Measurements from ENCODE around the gene CREG2. TPM values are rescaled to one million over a fixed set of nuclear protein-coding genes. Genes with fewer than 3 reads are reported as not detected.
"Not testable (repeated sequence)": the region's sequence is repeated elsewhere in the genome, so short reads cannot be mapped to it uniquely, and the experiment has no call there.

The CREG2 gene
- total RNA-seq, 1 experiment from 2014 or later, result not detected

DNA sequence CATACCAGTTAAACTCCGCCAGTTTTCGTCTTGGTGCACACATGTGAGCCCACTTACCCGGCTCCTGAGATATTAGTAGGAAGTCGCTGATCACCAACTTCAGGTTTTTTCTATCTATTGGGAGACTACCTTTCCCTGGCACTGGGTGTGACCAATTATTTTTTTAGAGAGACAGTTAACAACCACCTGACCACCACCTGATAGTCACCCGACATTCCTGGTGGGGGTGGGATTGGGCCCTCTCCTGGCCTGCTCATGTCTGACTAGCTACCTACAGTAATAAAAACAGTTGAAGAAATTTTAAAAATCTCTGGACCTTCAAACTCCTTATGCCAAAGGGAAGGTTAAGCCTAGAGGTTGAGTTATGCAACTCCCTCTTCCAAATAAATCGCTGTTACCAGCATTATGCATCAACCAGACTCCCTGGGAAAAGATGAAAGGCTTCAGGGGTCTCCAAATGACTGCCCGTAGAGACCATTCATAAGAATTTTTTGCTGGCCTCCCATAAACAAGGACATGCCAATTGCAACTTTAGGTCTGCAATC lies 27.8 kb downstream of the CREG2 start:
- no peak for DNase-seq (ENCODE audit: low read depth, low spot score)
- in situ Hi-C loops (cut with HindIII; ENCODE audit: low pct_unique_long_range_greater_than_20kb, low sequenced_read_pairs), result no loop called here

DNA sequence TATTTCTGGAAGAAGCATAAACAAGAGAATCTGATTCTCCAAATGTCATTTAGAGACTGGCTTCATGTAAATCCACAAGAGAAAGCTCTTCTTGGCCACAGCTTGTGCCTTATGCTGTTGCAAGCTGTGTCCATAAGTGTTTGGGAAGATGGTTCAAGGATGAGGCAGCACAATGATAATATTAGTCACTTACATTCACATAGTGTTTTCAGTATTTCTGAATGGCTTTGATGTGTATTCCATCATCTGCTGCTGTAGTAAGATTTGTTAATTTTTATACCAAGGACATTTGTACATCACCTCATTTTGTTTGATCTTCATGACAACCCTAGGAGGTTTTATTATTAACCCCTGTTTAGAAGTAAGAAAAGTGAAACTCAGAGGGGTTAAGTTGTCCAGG lies 29.9 kb downstream of the CREG2 start:
- in situ Hi-C loops (cut with HindIII; ENCODE audit: low pct_unique_long_range_greater_than_20kb, low sequenced_read_pairs), result no loop called here
- no peak for DNase-seq (ENCODE audit: low read depth, low spot score)

DNA sequence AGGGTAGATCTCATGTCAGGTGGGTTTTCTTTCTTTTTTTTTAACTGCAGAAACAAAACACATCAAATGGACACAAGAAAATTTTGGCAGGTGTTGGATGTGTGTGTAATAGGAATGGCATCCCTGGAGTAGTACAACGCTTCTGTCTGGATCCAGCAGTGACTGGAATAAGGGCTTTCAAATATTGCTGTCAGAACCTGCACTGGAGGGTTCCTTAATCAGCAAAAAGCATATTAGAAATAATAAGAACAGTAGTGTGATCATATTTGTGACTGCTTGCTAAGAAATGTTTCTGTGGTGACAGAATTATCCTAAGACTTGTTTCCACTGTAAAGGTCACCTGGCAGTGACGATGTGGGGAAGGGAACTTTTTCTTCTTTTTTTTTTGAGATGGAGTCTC lies 30.8 kb downstream of the CREG2 start:
- no peak for DNase-seq (ENCODE audit: low read depth, low spot score)
- in situ Hi-C loops (cut with HindIII; ENCODE audit: low pct_unique_long_range_greater_than_20kb, low sequenced_read_pairs), result no loop called here

DNA sequence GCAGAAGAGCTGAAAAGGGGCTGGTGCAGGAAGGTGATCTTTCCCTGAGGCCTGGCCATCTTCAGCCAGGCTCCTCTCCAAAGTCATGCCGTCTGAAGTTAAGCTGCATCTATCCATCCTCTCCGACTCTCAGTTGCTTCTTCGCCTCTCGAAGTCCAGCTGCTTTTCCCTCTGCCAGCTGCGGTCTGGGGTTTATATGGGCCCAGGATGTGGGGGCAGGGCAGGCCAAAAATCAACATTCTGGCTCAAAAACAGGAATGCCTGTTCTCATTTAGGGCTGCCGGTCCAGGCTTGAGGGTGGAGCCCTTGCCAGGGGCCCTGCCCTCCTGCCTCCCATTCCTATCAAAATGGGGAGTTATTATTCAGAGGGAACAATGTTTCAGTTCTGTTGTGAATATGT lies 31.2 kb downstream of the CREG2 start:
- in situ Hi-C loops (cut with HindIII; ENCODE audit: low pct_unique_long_range_greater_than_20kb, low sequenced_read_pairs), result no loop called here
- DNase-seq (ENCODE audit: low read depth, low spot score), result no peak

DNA sequence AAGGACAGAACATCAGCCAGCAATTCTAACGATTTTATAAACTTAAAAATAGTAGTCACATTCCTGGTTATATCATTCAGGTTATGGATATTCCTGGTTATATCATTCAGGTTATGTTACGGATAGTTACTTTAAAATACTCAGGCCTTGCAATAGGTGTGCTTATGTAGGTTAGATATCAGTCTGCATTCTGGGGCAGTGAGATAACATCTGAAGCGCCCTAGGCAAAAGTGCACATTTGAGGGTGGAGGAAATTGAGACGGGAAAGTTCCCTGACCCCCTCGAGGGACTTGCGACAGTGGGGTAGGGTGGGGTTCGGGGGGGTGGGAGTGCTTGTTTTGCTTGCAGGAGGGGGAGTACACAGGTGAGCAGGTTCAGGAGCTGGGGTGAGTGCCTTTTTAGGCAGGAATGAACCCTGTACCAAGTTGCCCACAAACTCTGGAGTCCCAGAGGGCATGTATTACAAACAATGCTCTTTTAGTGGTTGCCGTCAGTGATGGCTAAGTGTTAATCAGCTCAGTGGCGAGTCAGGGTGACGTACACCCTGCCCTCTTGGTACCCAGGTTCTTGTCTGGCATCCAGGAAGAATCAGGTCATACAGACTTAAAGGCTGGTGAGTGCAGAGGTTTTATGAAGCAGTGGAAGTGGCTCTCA lies 31.8 kb downstream of the CREG2 start:
- DNase-seq (ENCODE audit: low read depth, low spot score), result no peak
- in situ Hi-C loops (cut with HindIII; ENCODE audit: low pct_unique_long_range_greater_than_20kb, low sequenced_read_pairs), result no loop called here

DNA sequence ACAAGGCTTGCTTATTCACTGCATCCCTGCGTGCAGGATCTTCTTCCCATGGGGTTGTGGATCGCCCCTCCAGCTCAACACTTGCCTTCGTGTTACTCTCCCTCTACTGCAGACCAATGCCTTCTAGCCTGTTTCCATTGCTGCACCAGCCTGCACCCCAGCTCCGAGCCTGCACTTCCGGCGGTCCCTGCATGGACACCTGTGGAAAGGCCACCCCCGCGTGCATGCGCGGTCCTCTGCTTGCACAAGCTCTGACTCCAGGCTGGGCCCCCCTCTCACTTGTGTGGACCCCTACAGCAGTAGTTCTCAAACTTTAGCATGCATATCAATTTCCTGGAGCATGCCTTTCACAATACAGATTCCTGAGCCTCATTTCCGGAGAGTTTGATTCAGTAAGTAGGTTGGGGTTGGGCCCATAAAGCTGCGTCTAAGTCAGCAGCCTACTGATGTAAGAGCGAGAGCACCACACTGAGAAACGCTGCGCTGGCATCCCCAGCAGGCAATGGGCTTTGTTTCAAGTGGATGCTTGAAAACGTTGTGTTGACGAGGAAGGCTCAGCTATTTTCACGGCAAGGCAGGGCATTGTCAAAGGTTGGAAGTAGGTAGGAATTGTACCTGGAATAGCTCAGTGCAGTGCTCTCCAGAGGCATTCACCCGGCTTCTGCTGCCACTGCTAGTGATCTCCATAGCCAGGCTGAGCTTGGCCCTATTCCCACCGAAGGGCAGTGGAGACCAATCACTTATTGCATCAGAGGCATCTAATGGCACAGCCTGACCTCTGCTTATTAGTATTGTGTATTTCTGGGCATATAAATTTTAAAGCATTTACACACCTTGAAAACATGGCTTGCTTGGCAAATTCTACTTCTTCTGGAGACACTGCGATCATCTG lies 32.6 kb downstream of the CREG2 start:
- in situ Hi-C loops (cut with HindIII; ENCODE audit: low pct_unique_long_range_greater_than_20kb, low sequenced_read_pairs), result no loop called here
- no peak for DNase-seq (ENCODE audit: low read depth, low spot score)

DNA sequence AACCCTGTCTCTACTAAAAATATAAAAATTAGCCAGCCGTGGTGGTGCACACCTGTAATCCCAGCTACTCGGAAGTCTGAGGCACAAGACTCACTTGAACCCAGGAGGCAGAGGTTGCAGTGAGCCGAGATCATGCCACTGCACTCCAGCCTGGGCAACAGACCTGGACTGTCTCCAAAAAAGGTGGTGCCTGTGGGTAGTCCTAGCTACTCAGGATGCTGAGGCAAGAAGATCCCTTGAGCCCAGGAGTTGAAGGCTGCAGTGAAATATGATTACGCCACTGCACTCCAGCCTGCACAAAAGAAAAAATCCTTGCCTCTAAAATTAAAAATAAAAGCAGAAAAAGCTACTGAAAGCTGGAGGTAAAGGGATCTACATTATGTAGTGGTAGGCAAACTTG lies 34.7 kb downstream of the CREG2 start:
- in situ Hi-C loops (cut with HindIII; ENCODE audit: low pct_unique_long_range_greater_than_20kb, low sequenced_read_pairs); DNase-seq (ENCODE audit: low read depth, low spot score): not testable (repeated sequence)

DNA sequence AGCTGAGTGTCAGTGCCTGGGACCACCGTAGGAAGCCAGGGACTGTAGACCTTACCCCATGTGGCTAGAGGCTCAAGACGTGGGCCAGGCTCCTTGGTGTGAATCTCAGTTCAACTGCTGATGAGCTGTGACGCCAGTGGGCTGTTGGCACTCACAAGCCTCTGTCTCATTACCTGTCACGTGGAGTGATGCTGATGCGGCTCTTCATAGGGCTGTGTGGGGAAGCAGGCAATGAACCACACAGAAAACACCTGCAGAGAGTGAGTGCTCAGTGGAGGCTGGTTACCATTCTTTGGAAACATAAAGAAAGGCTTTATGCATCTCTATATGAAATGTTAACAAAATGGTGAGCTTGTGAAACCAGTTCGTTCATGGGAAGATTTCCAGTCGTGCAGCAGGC lies 36.1 kb downstream of the CREG2 start:
- in situ Hi-C loops (cut with HindIII; ENCODE audit: low pct_unique_long_range_greater_than_20kb, low sequenced_read_pairs), result no loop called here
- DNase-seq (ENCODE audit: low read depth, low spot score), result no peak

DNA sequence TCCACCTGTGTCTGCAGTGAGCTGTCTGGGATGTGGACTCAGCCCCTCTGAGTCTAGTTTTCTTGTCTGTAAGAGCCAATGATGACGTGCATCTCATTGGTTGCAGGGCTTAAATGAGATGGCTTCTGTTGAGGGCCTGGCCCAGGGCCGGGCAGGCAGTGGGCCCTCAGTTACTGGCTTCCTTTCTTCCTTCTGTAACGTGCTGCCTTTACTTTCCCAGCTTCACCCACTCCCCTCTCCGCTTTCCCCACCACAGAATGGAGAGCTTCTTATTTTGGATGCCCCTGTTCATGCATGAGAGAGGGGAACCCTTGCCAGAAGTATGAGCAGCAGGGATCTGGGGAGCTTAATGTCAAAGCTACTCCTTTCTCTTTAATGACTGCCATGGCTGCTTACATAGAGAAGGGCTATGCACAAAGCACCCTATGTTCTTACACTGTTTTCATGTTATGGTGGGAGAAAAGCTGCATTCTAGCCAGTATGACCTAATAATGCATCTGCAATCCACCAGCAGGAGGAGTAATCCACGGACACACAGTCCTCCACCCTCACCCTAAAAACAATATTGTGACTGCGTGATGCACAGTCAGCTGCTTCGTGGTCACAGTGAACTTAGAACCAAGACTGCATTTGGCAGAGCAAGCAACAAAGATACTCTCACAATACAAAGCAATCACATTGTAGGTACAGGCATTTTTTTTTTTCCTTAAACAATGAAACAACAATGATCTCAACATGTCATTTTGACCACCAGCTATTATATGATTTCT lies 37.2 kb downstream of the CREG2 start:
- DNase-seq (ENCODE audit: low read depth, low spot score), result peak; percentile 82
- in situ Hi-C loops (cut with HindIII; ENCODE audit: low pct_unique_long_range_greater_than_20kb, low sequenced_read_pairs), result no loop called here

DNA sequence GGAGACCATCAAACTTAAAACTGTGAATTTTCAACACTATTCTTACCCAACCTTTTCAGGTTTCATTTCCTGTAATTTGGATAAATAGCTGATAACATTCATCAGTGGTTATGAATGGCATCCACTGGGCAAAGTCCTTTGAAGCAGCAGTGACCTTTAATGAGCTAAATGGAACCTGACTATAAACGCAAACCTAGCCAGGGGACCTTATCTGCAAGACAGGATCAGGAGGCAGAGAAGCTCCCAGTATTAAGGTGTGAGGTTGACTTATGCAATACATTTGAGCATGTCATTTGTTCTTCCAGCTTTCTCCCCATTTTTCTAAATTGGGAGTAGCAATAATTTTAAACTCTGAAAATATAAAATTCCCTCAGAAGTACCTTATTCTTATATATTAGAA lies 38.4 kb downstream of the CREG2 start:
- in situ Hi-C loops (cut with HindIII; ENCODE audit: low pct_unique_long_range_greater_than_20kb, low sequenced_read_pairs), result no loop called here

DNA sequence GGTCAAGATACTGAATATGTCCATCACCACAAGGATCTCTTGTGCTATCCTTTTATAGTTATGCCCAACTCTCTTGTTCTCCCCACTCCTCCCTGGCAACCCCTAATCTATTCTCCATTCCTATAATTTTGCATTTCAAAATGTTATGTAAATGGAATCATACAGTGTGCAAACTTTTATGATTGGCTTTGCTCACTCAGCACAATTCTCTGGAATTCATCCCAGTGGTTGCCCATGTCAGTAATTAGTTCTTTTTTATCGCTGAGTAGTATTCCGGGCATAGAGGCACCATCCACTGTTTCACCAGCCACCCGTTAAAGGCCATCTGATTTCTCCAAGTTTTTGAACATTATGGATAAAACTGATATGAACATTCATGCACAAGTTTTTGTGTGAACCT lies 40.4 kb downstream of the CREG2 start:
- in situ Hi-C loops (cut with HindIII; ENCODE audit: low pct_unique_long_range_greater_than_20kb, low sequenced_read_pairs), result no loop called here

More for the DNA sequence above, 38.4 kb downstream of the CREG2 start:
- no peak for DNase-seq (ENCODE audit: low read depth, low spot score)

DNA sequence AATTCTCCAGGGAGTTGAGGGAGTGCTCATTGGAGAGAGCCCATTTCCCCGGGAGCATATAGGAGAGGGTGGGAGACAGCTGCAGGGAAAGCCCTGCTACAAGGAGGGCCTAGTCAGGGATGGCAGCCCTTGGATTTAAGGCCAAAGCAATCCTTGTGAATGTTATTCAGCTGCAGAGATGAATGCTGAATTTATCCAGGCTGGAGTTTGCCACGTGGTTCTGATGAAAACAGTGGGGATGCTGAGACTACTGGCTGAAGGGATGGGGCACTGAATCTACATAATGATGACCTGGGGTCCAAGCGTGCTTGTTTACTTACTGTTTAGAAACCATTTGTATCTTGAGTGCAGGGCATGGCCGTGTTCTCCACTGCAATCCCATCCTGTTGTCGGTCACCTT lies 43.2 kb downstream of the CREG2 start:
- DNase-seq (ENCODE audit: low read depth, low spot score), result no peak
- in situ Hi-C loops (cut with HindIII; ENCODE audit: low pct_unique_long_range_greater_than_20kb, low sequenced_read_pairs), result no loop called here

More for the DNA sequence above, 40.4 kb downstream of the CREG2 start:
- no peak for DNase-seq (ENCODE audit: low read depth, low spot score)

DNA sequence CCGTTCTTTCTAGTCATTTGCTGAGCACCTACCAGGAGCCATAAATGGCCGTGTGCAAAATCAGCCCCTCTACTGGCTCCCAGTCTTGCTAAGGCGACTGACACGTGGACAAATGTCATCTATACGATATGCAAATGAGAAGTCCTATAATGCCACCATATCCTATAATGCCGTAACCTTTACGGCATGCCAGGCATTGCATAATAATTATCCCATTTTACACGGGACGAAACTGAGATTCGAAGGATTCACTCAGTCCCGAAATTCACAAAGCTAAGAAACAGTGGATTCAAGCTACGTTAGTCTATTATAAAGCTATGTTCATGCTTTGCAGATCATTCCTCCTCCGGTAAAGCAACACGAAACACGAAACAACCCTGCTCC lies 44.7 kb downstream of the CREG2 start:
- no peak for DNase-seq (ENCODE audit: low read depth, low spot score)
- in situ Hi-C loops (cut with HindIII; ENCODE audit: low pct_unique_long_range_greater_than_20kb, low sequenced_read_pairs), result no loop called here

DNA sequence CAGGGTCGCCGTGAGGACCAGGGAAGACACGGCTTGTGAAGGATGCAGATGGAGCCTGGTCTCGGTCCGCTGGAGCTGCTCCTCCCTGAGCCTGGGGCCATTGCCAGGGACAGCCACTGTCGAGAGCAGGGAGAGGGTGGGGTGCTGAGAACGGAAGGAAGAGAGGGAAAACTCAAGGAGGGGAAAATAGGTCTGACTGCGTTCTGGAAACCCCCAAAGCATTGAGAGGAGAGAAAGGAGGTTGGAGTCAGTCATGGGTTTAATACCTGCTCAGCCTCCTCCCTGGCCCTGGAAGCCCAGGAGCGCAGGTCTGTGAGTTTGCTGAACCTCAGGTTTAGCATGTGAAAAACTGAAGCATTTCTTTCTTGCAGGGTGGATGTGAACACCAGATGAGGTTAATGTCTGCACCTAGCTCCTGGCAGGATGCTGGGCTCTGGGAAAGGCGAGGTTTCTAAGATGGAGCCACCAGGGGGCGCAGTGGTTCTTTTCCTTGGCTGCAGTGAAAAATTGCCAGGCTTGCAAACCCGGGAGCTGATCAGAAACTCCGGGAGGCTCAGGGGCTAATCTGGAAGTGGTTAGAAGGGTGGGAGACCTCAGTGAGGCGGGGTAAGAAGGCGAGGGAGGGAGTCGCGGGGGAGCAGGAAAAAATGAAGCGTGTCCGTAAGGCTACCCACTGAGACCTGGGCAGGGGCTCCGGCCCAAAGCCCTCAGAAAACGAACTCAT lies 45.2 kb downstream of the CREG2 start:
- DNase-seq (ENCODE audit: low read depth, low spot score), result peak; percentile 77
- in situ Hi-C loops (cut with HindIII; ENCODE audit: low pct_unique_long_range_greater_than_20kb, low sequenced_read_pairs), result no loop called here

DNA sequence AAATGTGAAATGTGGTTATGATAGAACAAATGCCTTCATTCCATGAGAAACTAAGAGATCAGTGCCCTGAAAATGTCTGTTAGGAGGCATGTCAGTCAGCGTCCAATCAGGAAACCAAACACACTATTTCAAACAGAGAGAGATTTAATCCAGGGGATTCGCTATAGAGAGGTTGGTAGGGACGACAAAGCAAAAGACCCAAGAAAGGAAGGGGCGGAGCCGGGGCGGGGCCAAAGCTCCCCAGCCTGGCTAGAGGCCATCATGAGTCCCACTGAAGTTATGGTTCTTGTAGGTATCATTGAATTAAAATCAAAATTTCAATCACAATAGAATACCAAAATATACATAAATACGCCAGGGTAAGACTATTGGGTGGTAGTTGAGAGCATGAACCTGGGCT lies 45.9 kb downstream of the CREG2 start:
- in situ Hi-C loops (cut with HindIII; ENCODE audit: low pct_unique_long_range_greater_than_20kb, low sequenced_read_pairs), result no loop called here
- peak; percentile 40 for DNase-seq (ENCODE audit: low read depth, low spot score)

DNA sequence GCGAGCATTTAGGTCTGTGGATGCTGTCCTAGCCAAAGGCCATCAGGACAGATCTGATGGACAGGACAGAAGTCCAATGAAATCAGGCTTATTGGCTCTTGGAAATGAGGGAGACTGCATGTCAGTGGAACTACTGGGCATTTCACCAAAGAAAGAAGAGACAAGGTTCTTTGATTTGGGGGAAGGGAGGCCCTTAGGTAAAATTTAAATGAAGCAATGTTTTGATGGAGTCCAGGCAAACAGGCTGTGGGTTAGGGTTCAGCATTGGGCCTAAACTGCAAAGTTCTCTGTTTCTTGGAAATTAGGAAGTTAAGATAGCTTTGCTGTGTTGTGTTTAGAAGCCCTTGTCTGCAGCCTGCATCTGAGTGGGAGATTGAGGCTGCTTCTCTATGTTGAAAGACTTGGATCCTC lies 47.2 kb downstream of the CREG2 start:
- in situ Hi-C loops (cut with HindIII; ENCODE audit: low pct_unique_long_range_greater_than_20kb, low sequenced_read_pairs), result no loop called here
- no peak for DNase-seq (ENCODE audit: low read depth, low spot score)

DNA sequence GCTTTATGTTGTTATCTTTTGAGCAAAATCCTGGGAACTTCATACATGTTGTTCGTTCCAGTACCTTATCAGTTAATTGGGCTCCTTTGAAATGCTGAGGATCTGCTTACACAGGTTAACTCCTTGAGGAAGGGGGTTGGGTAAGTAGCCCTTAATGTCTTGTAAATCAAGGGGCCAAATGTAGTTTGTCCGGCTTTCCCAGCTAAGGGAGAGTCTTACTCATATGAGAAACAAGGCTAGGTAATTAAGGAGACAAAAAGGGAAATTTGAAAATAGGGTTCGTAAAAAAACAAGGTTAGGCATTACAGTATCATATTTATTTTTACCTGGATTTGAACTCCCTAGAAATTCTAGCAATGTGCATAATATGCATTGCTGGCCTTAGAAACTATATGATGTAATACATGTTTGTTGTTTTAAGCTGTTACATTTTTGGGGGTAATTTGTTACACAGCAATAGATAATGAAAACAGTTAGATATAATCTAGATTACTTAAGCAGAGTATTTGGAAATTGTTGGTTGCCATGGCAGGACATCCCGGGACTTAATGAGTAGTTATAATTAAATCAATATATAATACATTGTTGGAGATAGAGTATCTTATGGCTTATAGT lies 47.9 kb downstream of the CREG2 start:
- DNase-seq (ENCODE audit: low read depth, low spot score), result no peak
- in situ Hi-C loops (cut with HindIII; ENCODE audit: low pct_unique_long_range_greater_than_20kb, low sequenced_read_pairs), result no loop called here
